Ovary (tissue), 3 donors: ENCODE results near the gene THADA.

ENCODE experiments used
- POLR2A ChIP-seq: fragments of 450-650 bp; IDR thresholded peaks from one replicate; pipeline ENCODE4 v1.6.1; 2017; ENCODE audit warnings: antibody characterized with exemption, mild to moderate bottlenecking, moderate library complexity
- TF ChIP-seq, protein P1 (sequence below), 3 donors: fragments of 450-650 bp in 2 of 3; fragments of 200-600 bp in 1 of 3; IDR thresholded peaks; one replicate each; pipeline versions ENCODE4 v1.5.1 to v1.8.0; 2016 to 2022; ENCODE audit warnings: antibody characterized with exemption in 3 of 3, mild to moderate bottlenecking in 1 of 3
- donor health status: DM: no; HTN: no; CAD: no.

GRCh38 chr2:43218155-43218701, 377.6 kb downstream of the THADA start:
- TF ChIP-seq, protein P1, sequence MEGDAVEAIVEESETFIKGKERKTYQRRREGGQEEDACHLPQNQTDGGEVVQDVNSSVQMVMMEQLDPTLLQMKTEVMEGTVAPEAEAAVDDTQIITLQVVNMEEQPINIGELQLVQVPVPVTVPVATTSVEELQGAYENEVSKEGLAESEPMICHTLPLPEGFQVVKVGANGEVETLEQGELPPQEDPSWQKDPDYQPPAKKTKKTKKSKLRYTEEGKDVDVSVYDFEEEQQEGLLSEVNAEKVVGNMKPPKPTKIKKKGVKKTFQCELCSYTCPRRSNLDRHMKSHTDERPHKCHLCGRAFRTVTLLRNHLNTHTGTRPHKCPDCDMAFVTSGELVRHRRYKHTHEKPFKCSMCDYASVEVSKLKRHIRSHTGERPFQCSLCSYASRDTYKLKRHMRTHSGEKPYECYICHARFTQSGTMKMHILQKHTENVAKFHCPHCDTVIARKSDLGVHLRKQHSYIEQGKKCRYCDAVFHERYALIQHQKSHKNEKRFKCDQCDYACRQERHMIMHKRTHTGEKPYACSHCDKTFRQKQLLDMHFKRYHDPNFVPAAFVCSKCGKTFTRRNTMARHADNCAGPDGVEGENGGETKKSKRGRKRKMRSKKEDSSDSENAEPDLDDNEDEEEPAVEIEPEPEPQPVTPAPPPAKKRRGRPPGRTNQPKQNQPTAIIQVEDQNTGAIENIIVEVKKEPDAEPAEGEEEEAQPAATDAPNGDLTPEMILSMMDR (IDR thresholded peaks at IDR 0.05), result no peak
- TF ChIP-seq POLR2A, result no peak
